ENCODE measurements around the gene BRD3.
"Not testable (repeated sequence)": the region's sequence is repeated elsewhere in the genome, so short reads cannot be mapped to it uniquely, and the experiment has no call there.

DNA sequence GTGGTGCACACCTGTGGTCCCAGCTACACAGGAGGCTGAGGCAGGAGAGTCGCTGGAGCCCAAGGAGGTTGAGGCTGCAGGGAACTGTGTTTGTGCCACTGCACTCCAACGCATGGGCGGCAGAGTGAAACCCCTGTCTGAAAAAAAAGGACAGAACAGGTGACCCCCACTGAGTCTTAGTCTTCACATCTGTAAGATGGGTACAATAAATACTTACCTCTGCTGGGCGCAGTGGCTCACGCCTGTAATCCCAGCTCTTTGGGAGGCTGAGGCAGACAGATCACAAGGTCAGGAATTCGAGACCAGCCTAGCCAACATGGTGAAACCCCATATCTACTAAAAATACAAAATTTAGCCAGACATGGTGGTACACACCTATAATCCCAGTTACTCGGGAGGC is 4.9 kb upstream of the BRD3 start:
- TF ChIP-seq, protein P1, sequence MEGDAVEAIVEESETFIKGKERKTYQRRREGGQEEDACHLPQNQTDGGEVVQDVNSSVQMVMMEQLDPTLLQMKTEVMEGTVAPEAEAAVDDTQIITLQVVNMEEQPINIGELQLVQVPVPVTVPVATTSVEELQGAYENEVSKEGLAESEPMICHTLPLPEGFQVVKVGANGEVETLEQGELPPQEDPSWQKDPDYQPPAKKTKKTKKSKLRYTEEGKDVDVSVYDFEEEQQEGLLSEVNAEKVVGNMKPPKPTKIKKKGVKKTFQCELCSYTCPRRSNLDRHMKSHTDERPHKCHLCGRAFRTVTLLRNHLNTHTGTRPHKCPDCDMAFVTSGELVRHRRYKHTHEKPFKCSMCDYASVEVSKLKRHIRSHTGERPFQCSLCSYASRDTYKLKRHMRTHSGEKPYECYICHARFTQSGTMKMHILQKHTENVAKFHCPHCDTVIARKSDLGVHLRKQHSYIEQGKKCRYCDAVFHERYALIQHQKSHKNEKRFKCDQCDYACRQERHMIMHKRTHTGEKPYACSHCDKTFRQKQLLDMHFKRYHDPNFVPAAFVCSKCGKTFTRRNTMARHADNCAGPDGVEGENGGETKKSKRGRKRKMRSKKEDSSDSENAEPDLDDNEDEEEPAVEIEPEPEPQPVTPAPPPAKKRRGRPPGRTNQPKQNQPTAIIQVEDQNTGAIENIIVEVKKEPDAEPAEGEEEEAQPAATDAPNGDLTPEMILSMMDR (IDR thresholded peaks at IDR 0.05; ENCODE audit: insufficient read depth, low read length, poor library complexity, severe bottlenecking), result not testable (repeated sequence)
- TF ChIP-seq EZH2phosphoT487 (conservative IDR thresholded peaks at IDR 0.05; ENCODE audit: low read length), result not testable (repeated sequence)
